ENCODE data around the gene BANP. TPM values are rescaled to one million over a fixed set of nuclear protein-coding genes. Genes with fewer than 3 reads are reported as not detected.
"Not testable (repeated sequence)": the region's sequence is repeated elsewhere in the genome, so short reads cannot be mapped to it uniquely, and the experiment has no call there.

The BANP gene
- total RNA-seq, 3 donors from 2014 or later (not counting 1 experiment from before 2014, with no cell fraction given) = 88.8 to 117 (median 117) TPM

DNA sequence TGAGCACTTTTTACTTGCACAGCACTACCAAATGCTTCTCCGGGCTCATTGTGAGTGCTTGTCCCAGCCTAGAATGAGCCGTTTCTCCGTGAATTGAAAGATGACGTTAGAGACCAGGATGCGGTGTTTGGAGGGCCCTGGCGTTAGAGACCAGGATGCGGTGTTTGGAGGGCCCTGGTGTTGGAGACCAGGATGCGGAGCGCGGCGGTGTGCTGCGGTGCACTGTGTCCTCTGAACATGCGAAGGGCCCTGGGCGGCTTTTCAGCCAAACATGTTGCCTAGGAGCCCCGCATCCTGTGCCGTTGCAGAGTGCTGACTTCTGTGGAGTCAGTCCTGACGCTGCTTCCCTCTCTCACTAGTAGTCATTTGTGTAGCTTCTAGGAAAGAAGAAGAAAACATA, 42.7 kb downstream of the BANP start:
- no peaks in the 10 kb centered on the region for H3K9me3 Mint-ChIP-seq

DNA sequence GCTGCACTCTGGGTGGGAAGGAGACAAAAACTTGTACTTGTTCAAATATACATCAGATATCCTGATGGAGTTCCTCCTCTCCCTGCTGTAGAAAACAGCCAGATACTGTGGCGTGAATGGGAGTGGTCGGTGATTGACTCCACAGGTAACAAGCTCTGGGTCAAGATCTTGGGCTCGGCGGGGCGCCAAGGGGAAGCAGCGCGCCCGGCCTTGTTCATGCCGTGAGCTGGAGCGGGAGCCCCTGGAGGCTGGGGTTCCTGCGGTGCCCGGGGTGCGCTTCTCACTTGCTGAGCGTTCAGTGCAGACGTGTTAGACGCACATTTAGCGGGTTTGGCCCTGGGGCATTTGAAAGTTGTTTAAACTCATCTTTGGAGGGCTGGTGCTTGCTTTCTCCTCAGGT, 44.4 kb downstream of the BANP start:
- TF ChIP-seq, protein P1, sequence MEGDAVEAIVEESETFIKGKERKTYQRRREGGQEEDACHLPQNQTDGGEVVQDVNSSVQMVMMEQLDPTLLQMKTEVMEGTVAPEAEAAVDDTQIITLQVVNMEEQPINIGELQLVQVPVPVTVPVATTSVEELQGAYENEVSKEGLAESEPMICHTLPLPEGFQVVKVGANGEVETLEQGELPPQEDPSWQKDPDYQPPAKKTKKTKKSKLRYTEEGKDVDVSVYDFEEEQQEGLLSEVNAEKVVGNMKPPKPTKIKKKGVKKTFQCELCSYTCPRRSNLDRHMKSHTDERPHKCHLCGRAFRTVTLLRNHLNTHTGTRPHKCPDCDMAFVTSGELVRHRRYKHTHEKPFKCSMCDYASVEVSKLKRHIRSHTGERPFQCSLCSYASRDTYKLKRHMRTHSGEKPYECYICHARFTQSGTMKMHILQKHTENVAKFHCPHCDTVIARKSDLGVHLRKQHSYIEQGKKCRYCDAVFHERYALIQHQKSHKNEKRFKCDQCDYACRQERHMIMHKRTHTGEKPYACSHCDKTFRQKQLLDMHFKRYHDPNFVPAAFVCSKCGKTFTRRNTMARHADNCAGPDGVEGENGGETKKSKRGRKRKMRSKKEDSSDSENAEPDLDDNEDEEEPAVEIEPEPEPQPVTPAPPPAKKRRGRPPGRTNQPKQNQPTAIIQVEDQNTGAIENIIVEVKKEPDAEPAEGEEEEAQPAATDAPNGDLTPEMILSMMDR (IDR thresholded peaks at IDR 0.05) = no peak
- no peaks in the 10 kb centered on the region for H3K36me3 Mint-ChIP-seq
- no peak for DNase-seq
- H3K27ac ChIP-seq (ENCODE audit: low read length) = no peak overlapping the region
- WGBS (ENCODE audit: insufficient coverage) = 97% methylated on average over 17 of the region's 17 CpGs
- no peaks in the 10 kb centered on the region for H3K9me3 ChIP-seq (ENCODE audit: control insufficient read depth, insufficient read depth, low read length)
- H3K27me3 Mint-ChIP-seq (ENCODE audit: low read depth in 2 of 2) = no peaks in the 10 kb centered on the region
- peaks cover 4% of the 10 kb centered on the region for H3K4me1 ChIP-seq (ENCODE audit: control insufficient read depth, insufficient read depth, low read length)
- no peak overlapping the region for H3K27ac Mint-ChIP-seq
- H3K4me3 ChIP-seq (ENCODE audit: low read length) = no peak overlapping the region
- H3K27me3 ChIP-seq (ENCODE audit: control insufficient read depth, insufficient read depth, low read length) = no peaks in the 10 kb centered on the region
- intact Hi-C loops (cut with micrococcal nuclease) = no loop called here
- ATAC-seq = no peak
- peaks cover 12 to 13% of the 10 kb centered on the region in 2 donors for H3K4me1 Mint-ChIP-seq
- H3K36me3 ChIP-seq (ENCODE audit: control insufficient read depth, insufficient read depth, low read length) = peaks cover 7% of the 10 kb centered on the region
- H3K9me3 Mint-ChIP-seq = no peaks in the 10 kb centered on the region
- no peak overlapping the region for H3K4me3 Mint-ChIP-seq

More for the DNA sequence above, 42.7 kb downstream of the BANP start:
- DNase-seq = no peak
- H3K27ac Mint-ChIP-seq = no peak overlapping the region
- H3K9me3 ChIP-seq (ENCODE audit: control insufficient read depth, insufficient read depth, low read length) = no peaks in the 10 kb centered on the region
- H3K4me1 ChIP-seq (ENCODE audit: control insufficient read depth, insufficient read depth, low read length) = peaks cover 4% of the 10 kb centered on the region
- no peaks in the 10 kb centered on the region for H3K36me3 Mint-ChIP-seq
- TF ChIP-seq, protein P1 (IDR thresholded peaks at IDR 0.05) = no peak
- H3K4me3 Mint-ChIP-seq = no peak overlapping the region
- peaks cover 13 to 15% of the 10 kb centered on the region in 2 donors for H3K4me1 Mint-ChIP-seq
- intact Hi-C loops (cut with micrococcal nuclease) = no loop called here
- H3K36me3 ChIP-seq (ENCODE audit: control insufficient read depth, insufficient read depth, low read length) = peaks cover 5% of the 10 kb centered on the region
- no peak for ATAC-seq
- no peaks in the 10 kb centered on the region for H3K27me3 ChIP-seq (ENCODE audit: control insufficient read depth, insufficient read depth, low read length)
- no peaks in the 10 kb centered on the region for H3K27me3 Mint-ChIP-seq (ENCODE audit: low read depth in 2 of 2)
- 97% methylated on average over 17 of the region's 17 CpGs for WGBS (ENCODE audit: insufficient coverage)
- H3K4me3 ChIP-seq (ENCODE audit: low read length) = no peak overlapping the region
- H3K27ac ChIP-seq (ENCODE audit: low read length) = no peak overlapping the region

DNA sequence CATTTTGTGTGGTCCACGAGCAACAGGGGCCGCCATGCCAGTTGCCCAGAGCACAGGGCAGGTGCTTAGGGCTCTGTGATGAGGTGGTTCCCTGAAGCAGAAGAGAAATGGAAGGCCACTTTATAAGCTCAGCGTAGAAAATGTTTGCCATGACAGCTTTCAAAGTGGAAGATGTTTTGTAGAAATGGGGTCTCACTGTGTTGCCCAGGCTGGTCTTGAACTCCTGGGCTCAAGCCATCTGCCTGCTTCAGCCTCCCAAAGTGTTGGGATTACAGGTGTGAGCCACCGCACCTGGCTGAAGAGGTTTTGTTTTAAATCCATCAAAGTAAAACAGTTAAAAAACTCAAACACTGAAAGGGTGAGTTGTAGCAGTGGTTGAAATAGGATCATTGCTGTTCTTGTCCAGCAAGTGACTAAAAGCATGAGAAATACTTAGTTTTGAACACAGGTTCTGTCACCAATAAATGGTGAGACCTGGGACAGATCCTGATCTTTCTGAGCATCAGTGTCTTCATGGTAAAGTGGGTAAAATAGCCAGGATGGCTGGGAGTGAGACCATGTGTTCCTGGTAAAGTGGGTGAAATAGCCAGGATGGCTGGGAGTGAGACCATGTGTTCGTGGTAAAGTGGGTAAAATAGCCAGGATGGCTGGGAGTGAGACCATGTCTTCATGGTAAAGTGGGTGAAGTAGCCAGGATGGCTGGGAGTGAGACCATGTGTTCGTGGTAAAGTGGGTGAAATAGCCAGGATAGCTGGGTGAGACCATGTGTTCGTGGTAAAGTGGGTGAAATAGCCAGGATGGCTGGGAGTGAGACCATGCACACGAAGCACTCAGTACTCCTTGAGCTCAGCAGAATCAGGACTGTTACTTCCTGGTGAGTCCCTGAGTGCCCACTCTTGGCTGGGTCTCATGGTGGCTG, 46.0 kb downstream of the BANP start:
- Histone ChIP-seq H3K27ac (ENCODE audit: low read length) (no peak overlapping the region), H3K36me3 (ENCODE audit: control insufficient read depth, insufficient read depth, low read length) (peaks cover 7% of the 10 kb centered on the region), H3K4me3 (ENCODE audit: low read length) (no peak overlapping the region), H3K9me3 (ENCODE audit: control insufficient read depth, insufficient read depth, low read length) (no peaks in the 10 kb centered on the region), H3K27me3 (ENCODE audit: control insufficient read depth, insufficient read depth, low read length) (no peaks in the 10 kb centered on the region), H3K4me1 (ENCODE audit: control insufficient read depth, insufficient read depth, low read length) (peaks cover 4% of the 10 kb centered on the region)
- no peak overlapping the region for H3K4me3 Mint-ChIP-seq
- TF ChIP-seq, protein P1 (IDR thresholded peaks at IDR 0.05) = no peak
- no peaks in the 10 kb centered on the region for H3K27me3 Mint-ChIP-seq (ENCODE audit: low read depth in 2 of 2)
- no peaks in the 10 kb centered on the region for H3K9me3 Mint-ChIP-seq
- no peaks in the 10 kb centered on the region for H3K36me3 Mint-ChIP-seq
- peaks cover 13 to 15% of the 10 kb centered on the region in 2 donors for H3K4me1 Mint-ChIP-seq
- H3K27ac Mint-ChIP-seq = peak overlapping the region in 1 of 2 donors; percentile 50
- 89% methylated on average over 7 of the region's 8 CpGs for WGBS (ENCODE audit: insufficient coverage)
- DNase-seq (no peak), ATAC-seq (no peak)
- intact Hi-C loops (cut with micrococcal nuclease) = no loop called here

DNA sequence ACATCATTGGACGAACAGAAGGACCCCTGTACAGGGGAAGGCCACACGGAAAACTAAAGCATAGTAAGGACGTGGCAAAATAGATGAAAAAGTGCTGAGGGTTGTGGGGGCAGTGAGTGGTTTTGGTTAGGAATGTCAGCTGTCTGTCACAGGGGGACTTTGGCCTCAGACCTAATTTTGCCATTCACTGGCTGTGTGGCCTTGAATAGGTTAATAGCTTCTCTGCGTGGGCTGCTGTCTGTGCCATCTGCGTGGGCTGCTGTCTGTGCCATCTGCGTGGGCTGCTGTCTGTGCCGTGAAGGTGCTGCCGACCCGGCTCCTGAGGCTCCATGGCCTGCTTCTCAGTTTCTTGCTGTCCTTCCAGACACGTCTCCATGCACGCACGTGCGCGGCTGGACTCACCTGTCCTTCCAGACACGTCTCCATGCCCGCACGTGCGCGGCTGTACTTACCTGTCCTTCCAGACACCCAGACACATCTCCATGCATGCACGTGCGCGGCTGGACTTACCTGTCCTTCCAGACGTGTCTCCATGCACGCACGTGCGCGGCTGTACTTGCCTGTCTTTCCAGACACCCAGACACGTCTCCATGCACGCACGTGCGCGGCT, 47.1 kb downstream of the BANP start:
- DNase-seq; H3K4me1 ChIP-seq (ENCODE audit: control insufficient read depth, insufficient read depth, low read length); H3K9me3 ChIP-seq (ENCODE audit: control insufficient read depth, insufficient read depth, low read length); H3K36me3 ChIP-seq (ENCODE audit: control insufficient read depth, insufficient read depth, low read length); H3K27ac ChIP-seq (ENCODE audit: low read length); H3K27me3 Mint-ChIP-seq (ENCODE audit: low read depth in 2 of 2); H3K4me3 Mint-ChIP-seq; intact Hi-C loops (cut with micrococcal nuclease); ATAC-seq; H3K4me3 ChIP-seq (ENCODE audit: low read length); H3K27ac Mint-ChIP-seq; H3K27me3 ChIP-seq (ENCODE audit: control insufficient read depth, insufficient read depth, low read length); H3K9me3 Mint-ChIP-seq; H3K36me3 Mint-ChIP-seq: not testable (repeated sequence)
- WGBS (ENCODE audit: insufficient coverage) = 94% methylated on average over 32 of the region's 32 CpGs
- peaks cover 13 to 17% of the 10 kb centered on the region in 2 donors for H3K4me1 Mint-ChIP-seq

DNA sequence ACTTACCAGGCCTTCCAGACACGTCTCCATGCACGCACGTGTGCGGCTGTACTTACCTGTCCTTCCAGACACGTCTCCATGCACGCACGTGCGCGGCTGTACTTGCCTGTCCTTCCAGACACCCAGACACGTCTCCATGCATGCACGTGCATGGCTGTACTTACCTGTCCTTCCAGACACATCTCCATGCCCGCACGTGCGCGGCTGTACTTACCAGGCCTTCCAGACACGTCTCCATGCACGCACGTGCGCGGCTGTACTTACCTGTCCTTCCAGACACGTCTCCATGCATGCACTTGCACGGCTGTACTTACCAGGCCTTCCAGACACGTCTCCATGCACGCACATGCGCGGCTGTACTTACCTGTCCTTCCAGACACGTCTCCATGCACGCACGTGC, 47.8 kb downstream of the BANP start:
- ATAC-seq; H3K9me3 Mint-ChIP-seq; H3K27me3 ChIP-seq (ENCODE audit: control insufficient read depth, insufficient read depth, low read length); H3K9me3 ChIP-seq (ENCODE audit: control insufficient read depth, insufficient read depth, low read length); H3K36me3 Mint-ChIP-seq; intact Hi-C loops (cut with micrococcal nuclease); H3K4me3 ChIP-seq (ENCODE audit: low read length); H3K4me3 Mint-ChIP-seq; H3K27ac ChIP-seq (ENCODE audit: low read length); H3K4me1 ChIP-seq (ENCODE audit: control insufficient read depth, insufficient read depth, low read length); H3K36me3 ChIP-seq (ENCODE audit: control insufficient read depth, insufficient read depth, low read length); H3K27me3 Mint-ChIP-seq (ENCODE audit: low read depth in 2 of 2); DNase-seq; H3K27ac Mint-ChIP-seq: not testable (repeated sequence)
- H3K4me1 Mint-ChIP-seq = peaks cover 15 to 18% of the 10 kb centered on the region in 2 donors
- 97% methylated on average over 28 of the region's 29 CpGs for WGBS (ENCODE audit: insufficient coverage)
